Measurements from ENCODE around the gene MYO1E.

MYO1E gene

DNA sequence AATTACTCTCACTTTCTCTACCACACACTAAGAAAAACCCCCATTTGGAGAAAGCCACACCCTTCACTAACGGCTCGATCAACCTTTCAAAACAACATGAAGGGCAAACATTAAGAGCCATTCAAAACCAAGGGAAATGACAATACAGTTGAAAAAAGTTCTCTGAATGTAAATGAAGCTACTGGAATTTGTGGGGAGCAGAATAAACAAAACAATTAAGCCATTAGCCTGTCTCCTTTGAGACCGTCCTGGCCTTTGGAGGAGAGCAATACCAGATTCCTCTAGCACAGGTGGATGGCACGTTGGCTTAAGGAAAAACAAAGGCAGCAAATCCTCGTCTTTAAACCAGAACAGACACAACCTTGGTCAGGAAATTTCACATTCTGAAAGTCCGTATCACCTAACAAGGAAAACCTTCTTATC lies 18.7 kb downstream of the MYO1E start:
- H3K4me3 ChIP-seq (ENCODE audit: low read depth in 1 of 2, low read length in 2 of 2): no peak overlapping the region
- H3K36me3 ChIP-seq (ENCODE audit: control insufficient read depth in 1 of 2, insufficient read depth in 2 of 2, low read length in 2 of 2): no peaks in the 10 kb centered on the region
- peaks cover 3% of the 10 kb centered on the region in 2 donors for H3K4me1 ChIP-seq (ENCODE audit: control insufficient read depth in 1 of 2, insufficient read depth in 2 of 2, low read length in 2 of 2)

DNA sequence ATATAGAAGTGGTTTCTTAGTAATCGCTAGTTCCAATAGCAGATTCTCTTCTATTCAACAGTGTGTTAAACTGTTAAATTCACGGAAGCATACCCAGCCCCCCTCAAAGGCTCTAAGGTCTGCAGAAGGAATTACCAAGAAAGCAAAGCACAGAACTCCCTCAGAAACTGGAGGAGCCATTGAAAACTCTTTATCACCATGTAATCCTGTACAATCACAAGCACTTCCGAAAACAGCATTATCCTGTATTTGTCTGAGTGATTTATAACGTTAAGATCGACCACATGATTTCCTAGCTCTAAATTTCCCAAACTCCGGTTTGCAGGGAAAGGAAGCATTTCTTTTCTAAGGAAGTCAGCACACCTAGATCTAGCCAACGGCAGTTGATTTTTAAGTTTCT lies 20.0 kb downstream of the MYO1E start:
- no peaks in the 10 kb centered on the region for H3K9me3 ChIP-seq (ENCODE audit: control insufficient read depth in 1 of 2, low read length in 2 of 2)
- H3K27ac ChIP-seq (ENCODE audit: low read depth, low read length): no peak overlapping the region
- no peak overlapping the region for H3K4me3 ChIP-seq (ENCODE audit: low read depth in 1 of 2, low read length in 2 of 2)
- H3K4me1 ChIP-seq (ENCODE audit: control insufficient read depth in 1 of 2, insufficient read depth in 2 of 2, low read length in 2 of 2): peaks cover 3% of the 10 kb centered on the region in 2 donors
- no peaks in the 10 kb centered on the region for H3K27me3 ChIP-seq (ENCODE audit: control insufficient read depth in 1 of 2, insufficient read depth in 2 of 2, low read length in 2 of 2)
- H3K9ac ChIP-seq (ENCODE audit: low read depth in 1 of 2, low read length in 2 of 2): no peak overlapping the region
- H3K36me3 ChIP-seq (ENCODE audit: control insufficient read depth in 1 of 2, insufficient read depth in 2 of 2, low read length in 2 of 2): no peaks in the 10 kb centered on the region

More for the DNA sequence above, 18.7 kb downstream of the MYO1E start:
- Histone ChIP-seq H3K27me3 (ENCODE audit: control insufficient read depth in 1 of 2, insufficient read depth in 2 of 2, low read length in 2 of 2) (no peaks in the 10 kb centered on the region), H3K9ac (ENCODE audit: low read depth in 1 of 2, low read length in 2 of 2) (no peak overlapping the region), H3K27ac (ENCODE audit: low read depth, low read length) (no peak overlapping the region), H3K9me3 (ENCODE audit: control insufficient read depth in 1 of 2, low read length in 2 of 2) (no peaks in the 10 kb centered on the region)

DNA sequence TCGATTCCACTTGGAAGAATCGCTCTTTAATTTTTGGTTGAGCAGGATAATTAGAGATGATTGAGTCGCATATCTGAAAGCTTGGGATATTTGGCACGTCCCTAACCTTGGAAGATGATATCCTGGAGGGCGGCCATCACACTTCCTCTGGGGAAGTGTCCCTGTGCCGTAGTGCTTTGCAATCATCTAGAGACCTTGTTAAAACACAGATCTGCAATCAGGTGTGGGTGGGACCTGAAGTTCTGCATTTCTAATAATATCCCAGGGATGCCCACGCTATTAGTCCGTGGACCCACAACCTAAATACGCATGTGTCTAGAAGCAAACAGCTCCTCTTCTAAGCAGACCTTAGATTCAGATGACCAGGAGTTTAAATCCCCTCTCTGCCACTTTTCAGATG lies 20.5 kb downstream of the MYO1E start:
- H3K36me3 ChIP-seq (ENCODE audit: control insufficient read depth in 1 of 2, insufficient read depth in 2 of 2, low read length in 2 of 2): no peaks in the 10 kb centered on the region
- H3K9me3 ChIP-seq (ENCODE audit: control insufficient read depth in 1 of 2, low read length in 2 of 2): no peaks in the 10 kb centered on the region
- peaks cover 3% of the 10 kb centered on the region in 2 donors for H3K4me1 ChIP-seq (ENCODE audit: control insufficient read depth in 1 of 2, insufficient read depth in 2 of 2, low read length in 2 of 2)
- no peak overlapping the region for H3K27ac ChIP-seq (ENCODE audit: low read depth, low read length)
- no peak overlapping the region for H3K9ac ChIP-seq (ENCODE audit: low read depth in 1 of 2, low read length in 2 of 2)
- H3K4me3 ChIP-seq (ENCODE audit: low read depth in 1 of 2, low read length in 2 of 2): no peak overlapping the region
- H3K27me3 ChIP-seq (ENCODE audit: control insufficient read depth in 1 of 2, insufficient read depth in 2 of 2, low read length in 2 of 2): no peaks in the 10 kb centered on the region

DNA sequence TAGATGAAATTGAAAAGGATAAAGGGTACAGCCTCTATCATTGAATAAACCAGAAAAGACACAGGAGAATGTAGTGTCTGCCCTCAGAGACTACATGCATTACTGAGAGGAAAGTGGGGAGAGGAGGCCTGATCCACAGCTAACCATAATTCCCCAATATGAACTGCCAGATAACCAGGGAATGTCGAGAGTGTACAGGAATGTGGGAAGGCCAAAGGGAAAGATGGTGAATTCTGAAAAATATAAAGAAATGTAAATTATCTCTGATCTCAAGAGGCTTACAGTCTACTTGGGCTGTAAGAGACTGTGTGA lies 22.3 kb downstream of the MYO1E start:
- no peak overlapping the region for H3K27ac ChIP-seq (ENCODE audit: low read depth, low read length)
- H3K9me3 ChIP-seq (ENCODE audit: control insufficient read depth in 1 of 2, low read length in 2 of 2): no peaks in the 10 kb centered on the region
- no peaks in the 10 kb centered on the region for H3K36me3 ChIP-seq (ENCODE audit: control insufficient read depth in 1 of 2, insufficient read depth in 2 of 2, low read length in 2 of 2)
- peaks cover 3% of the 10 kb centered on the region in 2 donors for H3K4me1 ChIP-seq (ENCODE audit: control insufficient read depth in 1 of 2, insufficient read depth in 2 of 2, low read length in 2 of 2)
- H3K4me3 ChIP-seq (ENCODE audit: low read depth in 1 of 2, low read length in 2 of 2): no peak overlapping the region
- no peaks in the 10 kb centered on the region for H3K27me3 ChIP-seq (ENCODE audit: control insufficient read depth in 1 of 2, insufficient read depth in 2 of 2, low read length in 2 of 2)
- no peak overlapping the region for H3K9ac ChIP-seq (ENCODE audit: low read depth in 1 of 2, low read length in 2 of 2)

DNA sequence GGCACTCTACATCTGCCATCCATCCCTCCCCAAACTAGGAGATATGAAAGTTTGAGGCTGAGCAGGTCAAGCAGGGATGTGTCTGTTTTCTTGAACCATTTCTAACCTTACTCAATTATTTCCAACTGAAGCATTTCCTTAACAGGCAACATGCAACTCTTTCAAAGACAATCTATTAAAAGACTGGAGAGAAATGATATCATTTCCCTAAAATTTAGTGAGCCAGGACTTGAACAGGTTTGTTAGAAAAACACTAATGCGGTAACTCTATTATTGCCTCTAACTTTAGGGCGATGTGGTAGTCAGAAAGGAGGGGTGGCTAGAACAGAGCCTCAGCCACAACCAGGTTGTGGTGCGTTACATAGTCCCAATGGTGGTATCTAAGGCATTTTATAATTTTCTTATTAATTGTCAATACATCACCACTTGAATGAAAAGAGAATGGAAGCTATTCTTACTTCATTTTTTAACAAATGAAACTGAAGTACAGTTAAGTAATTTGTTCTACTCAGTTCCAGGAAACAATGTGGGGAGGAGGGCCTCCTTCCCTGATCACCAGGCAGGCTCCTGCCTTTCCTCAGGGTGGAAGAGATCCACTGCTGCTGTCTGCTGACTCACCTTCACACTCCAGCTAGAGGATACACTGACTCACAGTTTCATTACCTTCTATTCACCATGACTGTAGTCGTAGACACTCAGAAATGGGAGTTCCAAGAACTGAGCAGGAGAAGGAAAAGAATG lies 22.8 kb downstream of the MYO1E start:
- Histone ChIP-seq H3K9ac (ENCODE audit: low read depth in 1 of 2, low read length in 2 of 2) (no peak overlapping the region), H3K27ac (ENCODE audit: low read depth, low read length) (no peak overlapping the region), H3K27me3 (ENCODE audit: control insufficient read depth in 1 of 2, insufficient read depth in 2 of 2, low read length in 2 of 2) (no peaks in the 10 kb centered on the region), H3K4me3 (ENCODE audit: low read depth in 1 of 2, low read length in 2 of 2) (no peak overlapping the region), H3K4me1 (ENCODE audit: control insufficient read depth in 1 of 2, insufficient read depth in 2 of 2, low read length in 2 of 2) (peaks cover 3% of the 10 kb centered on the region in 2 donors), H3K36me3 (ENCODE audit: control insufficient read depth in 1 of 2, insufficient read depth in 2 of 2, low read length in 2 of 2) (no peaks in the 10 kb centered on the region), H3K9me3 (ENCODE audit: control insufficient read depth in 1 of 2, low read length in 2 of 2) (no peaks in the 10 kb centered on the region)

DNA sequence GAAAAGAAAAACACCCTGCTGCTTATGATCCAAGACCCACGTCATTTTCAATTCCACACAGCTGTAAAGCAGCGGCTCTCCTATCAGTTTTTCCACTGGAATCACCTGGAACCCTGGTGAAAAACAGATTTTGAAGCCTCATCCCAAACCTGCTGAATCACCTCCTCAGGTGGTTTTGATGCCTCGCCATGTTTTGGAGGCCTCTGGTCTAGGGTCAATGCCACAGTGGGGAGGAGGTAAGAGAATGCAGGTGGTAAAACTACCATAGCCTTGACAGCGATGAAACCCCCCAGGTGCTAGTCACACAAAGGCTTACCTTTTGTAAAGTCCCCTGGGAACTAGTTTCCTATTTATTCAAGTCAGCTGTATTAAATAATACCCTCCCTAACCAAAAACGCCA lies 24.8 kb downstream of the MYO1E start:
- Histone ChIP-seq H3K9me3 (ENCODE audit: control insufficient read depth in 1 of 2, low read length in 2 of 2) (no peaks in the 10 kb centered on the region), H3K36me3 (ENCODE audit: control insufficient read depth in 1 of 2, insufficient read depth in 2 of 2, low read length in 2 of 2) (no peaks in the 10 kb centered on the region), H3K27me3 (ENCODE audit: control insufficient read depth in 1 of 2, insufficient read depth in 2 of 2, low read length in 2 of 2) (no peaks in the 10 kb centered on the region), H3K9ac (ENCODE audit: low read depth in 1 of 2, low read length in 2 of 2) (no peak overlapping the region), H3K27ac (ENCODE audit: low read depth, low read length) (no peak overlapping the region), H3K4me3 (ENCODE audit: low read depth in 1 of 2, low read length in 2 of 2) (no peak overlapping the region), H3K4me1 (ENCODE audit: control insufficient read depth in 1 of 2, insufficient read depth in 2 of 2, low read length in 2 of 2) (peaks cover 0 to 3% of the 10 kb centered on the region in 2 donors)

DNA sequence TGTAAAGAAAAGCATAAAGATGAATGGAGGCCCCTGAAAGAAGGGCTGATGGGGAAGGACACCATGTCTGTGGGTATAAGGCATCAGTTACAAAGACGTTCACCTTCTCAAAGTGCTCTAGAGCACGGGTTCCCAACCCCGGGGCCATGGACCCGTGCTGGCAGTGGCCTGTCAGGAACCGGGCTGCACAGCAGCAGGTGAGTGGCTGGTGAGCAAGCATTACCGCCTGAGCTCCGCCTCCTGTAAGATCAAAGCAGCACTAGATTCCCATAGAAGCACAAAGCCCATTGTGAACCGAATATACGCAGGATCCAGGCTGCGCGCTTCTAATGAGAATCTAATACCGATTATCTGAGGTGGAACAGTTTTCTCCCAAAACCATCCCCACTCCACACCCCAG lies 25.7 kb downstream of the MYO1E start:
- Histone ChIP-seq H3K27ac (ENCODE audit: low read depth, low read length) (no peak overlapping the region), H3K9ac (ENCODE audit: low read depth in 1 of 2, low read length in 2 of 2) (no peak overlapping the region), H3K36me3 (ENCODE audit: control insufficient read depth in 1 of 2, insufficient read depth in 2 of 2, low read length in 2 of 2) (no peaks in the 10 kb centered on the region), H3K27me3 (ENCODE audit: control insufficient read depth in 1 of 2, insufficient read depth in 2 of 2, low read length in 2 of 2) (no peaks in the 10 kb centered on the region), H3K9me3 (ENCODE audit: control insufficient read depth in 1 of 2, low read length in 2 of 2) (no peaks in the 10 kb centered on the region), H3K4me3 (ENCODE audit: low read depth in 1 of 2, low read length in 2 of 2) (no peak overlapping the region), H3K4me1 (ENCODE audit: control insufficient read depth in 1 of 2, insufficient read depth in 2 of 2, low read length in 2 of 2) (peaks cover 0 to 3% of the 10 kb centered on the region in 2 donors)

DNA sequence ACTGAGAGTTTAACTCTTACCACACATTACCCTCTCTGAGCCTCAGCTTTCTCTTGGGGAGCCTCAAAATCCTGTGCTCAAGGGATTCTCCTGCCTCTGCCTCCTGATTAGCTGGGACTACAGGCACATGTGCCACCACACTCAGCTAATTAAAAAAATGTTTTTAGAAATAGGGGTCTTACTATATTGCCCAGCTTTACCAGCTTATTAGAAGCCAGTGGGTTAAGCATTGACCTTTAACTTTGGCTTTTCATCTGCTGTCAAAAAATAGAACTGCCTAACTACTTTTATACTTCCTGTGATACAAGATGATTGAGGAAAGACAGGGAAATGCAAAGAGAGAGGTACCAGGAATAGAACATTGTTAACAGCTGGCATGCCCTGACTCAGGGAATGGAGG lies 27.3 kb downstream of the MYO1E start:
- Histone ChIP-seq H3K9me3 (ENCODE audit: control insufficient read depth in 1 of 2, low read length in 2 of 2) (no peaks in the 10 kb centered on the region), H3K27me3 (ENCODE audit: control insufficient read depth in 1 of 2, insufficient read depth in 2 of 2, low read length in 2 of 2) (no peaks in the 10 kb centered on the region), H3K27ac (ENCODE audit: low read depth, low read length) (no peak overlapping the region), H3K4me3 (ENCODE audit: low read depth in 1 of 2, low read length in 2 of 2) (no peak overlapping the region), H3K36me3 (ENCODE audit: control insufficient read depth in 1 of 2, insufficient read depth in 2 of 2, low read length in 2 of 2) (no peaks in the 10 kb centered on the region), H3K4me1 (ENCODE audit: control insufficient read depth in 1 of 2, insufficient read depth in 2 of 2, low read length in 2 of 2) (peaks cover 0 to 1% of the 10 kb centered on the region in 2 donors), H3K9ac (ENCODE audit: low read depth in 1 of 2, low read length in 2 of 2) (no peak overlapping the region)

DNA sequence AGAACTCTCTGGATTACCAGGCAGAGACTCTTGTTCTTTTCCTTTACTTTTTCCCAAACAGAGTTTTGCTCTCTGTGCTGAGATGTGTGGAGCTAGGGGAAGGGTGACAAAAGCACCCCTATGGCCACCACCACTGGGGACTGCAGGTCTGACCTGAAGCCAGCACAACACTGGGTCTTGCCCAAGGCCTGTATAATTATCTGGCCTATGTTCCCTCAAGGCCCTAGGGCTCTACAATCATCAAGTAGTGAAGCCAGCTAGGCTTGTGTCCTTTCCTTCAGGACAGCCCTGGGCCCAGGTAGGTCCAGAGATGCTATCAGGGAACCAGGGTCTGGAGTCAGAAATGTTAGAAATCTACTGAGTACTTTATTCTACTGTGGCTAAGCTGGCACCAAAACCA lies 28.4 kb downstream of the MYO1E start:
- no peak overlapping the region for H3K27ac ChIP-seq (ENCODE audit: low read depth, low read length)
- H3K27me3 ChIP-seq (ENCODE audit: control insufficient read depth in 1 of 2, insufficient read depth in 2 of 2, low read length in 2 of 2): no peaks in the 10 kb centered on the region
- H3K9me3 ChIP-seq (ENCODE audit: control insufficient read depth in 1 of 2, low read length in 2 of 2): no peaks in the 10 kb centered on the region
- H3K4me3 ChIP-seq (ENCODE audit: low read depth in 1 of 2, low read length in 2 of 2): no peak overlapping the region
- no peak overlapping the region for H3K9ac ChIP-seq (ENCODE audit: low read depth in 1 of 2, low read length in 2 of 2)
- no peaks in the 10 kb centered on the region for H3K4me1 ChIP-seq (ENCODE audit: control insufficient read depth in 1 of 2, insufficient read depth in 2 of 2, low read length in 2 of 2)
- no peaks in the 10 kb centered on the region for H3K36me3 ChIP-seq (ENCODE audit: control insufficient read depth in 1 of 2, insufficient read depth in 2 of 2, low read length in 2 of 2)

DNA sequence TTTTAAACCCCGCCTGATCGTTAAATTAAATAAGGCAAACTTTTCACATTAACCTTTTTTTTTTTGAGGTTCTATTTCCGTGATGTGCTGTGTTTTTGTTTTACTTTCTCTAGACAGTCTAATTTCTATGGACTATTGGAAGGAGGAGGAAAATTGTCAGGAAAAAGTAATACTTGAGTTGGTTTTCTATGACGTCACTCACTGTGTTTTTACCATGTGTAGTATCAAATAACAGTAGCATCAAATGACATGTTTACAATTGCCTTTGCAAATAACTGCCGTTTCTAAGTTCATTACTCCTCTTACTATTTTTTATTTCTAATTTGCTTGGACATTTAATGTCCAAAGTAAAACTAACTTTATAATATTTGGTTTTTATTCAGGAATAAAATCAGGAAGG lies 32.3 kb downstream of the MYO1E start:
- Histone ChIP-seq H3K9me3 (ENCODE audit: control insufficient read depth in 1 of 2, low read length in 2 of 2) (no peaks in the 10 kb centered on the region), H3K36me3 (ENCODE audit: control insufficient read depth in 1 of 2, insufficient read depth in 2 of 2, low read length in 2 of 2) (no peaks in the 10 kb centered on the region), H3K27me3 (ENCODE audit: control insufficient read depth in 1 of 2, insufficient read depth in 2 of 2, low read length in 2 of 2) (no peaks in the 10 kb centered on the region), H3K4me1 (ENCODE audit: control insufficient read depth in 1 of 2, insufficient read depth in 2 of 2, low read length in 2 of 2) (no peaks in the 10 kb centered on the region), H3K4me3 (ENCODE audit: low read depth in 1 of 2, low read length in 2 of 2) (no peak overlapping the region), H3K9ac (ENCODE audit: low read depth in 1 of 2, low read length in 2 of 2) (no peak overlapping the region), H3K27ac (ENCODE audit: low read depth, low read length) (no peak overlapping the region)

DNA sequence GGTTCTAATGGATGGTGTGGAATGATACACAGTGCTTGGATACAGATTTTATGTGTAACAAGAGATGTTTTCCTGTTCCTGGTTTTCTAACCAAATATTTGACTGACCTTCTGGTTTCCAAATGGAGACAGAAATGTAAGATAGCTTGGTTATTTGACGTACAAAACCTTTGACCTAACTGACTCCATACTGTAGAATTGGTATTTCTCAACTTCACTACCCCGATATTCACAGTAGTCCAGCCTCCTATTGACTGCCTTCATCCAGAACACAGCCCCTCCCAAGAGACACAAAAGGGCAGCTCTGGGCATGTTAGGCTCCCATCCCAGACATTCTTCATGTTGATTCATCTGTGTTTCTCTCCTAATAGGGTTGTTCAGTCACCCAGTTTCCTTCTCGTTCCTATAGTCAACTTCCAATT lies 33.4 kb downstream of the MYO1E start:
- H3K9me3 ChIP-seq (ENCODE audit: control insufficient read depth in 1 of 2, low read length in 2 of 2): no peaks in the 10 kb centered on the region
- no peak overlapping the region for H3K4me3 ChIP-seq (ENCODE audit: low read depth in 1 of 2, low read length in 2 of 2)
- H3K9ac ChIP-seq (ENCODE audit: low read depth in 1 of 2, low read length in 2 of 2): no peak overlapping the region
- H3K27ac ChIP-seq (ENCODE audit: low read depth, low read length): no peak overlapping the region
- H3K4me1 ChIP-seq (ENCODE audit: control insufficient read depth in 1 of 2, insufficient read depth in 2 of 2, low read length in 2 of 2): no peaks in the 10 kb centered on the region
- no peaks in the 10 kb centered on the region for H3K27me3 ChIP-seq (ENCODE audit: control insufficient read depth in 1 of 2, insufficient read depth in 2 of 2, low read length in 2 of 2)
- H3K36me3 ChIP-seq (ENCODE audit: control insufficient read depth in 1 of 2, insufficient read depth in 2 of 2, low read length in 2 of 2): no peaks in the 10 kb centered on the region

All from duodenal mucosa (tissue), 2 donors.